PC-3 (cell line): Measurements from ENCODE around the gene CDH11.

ENCODE experiments used
- EZH2phosphoT487 ChIP-seq: fragments of 300-600 bp; sonication (generic); IDR thresholded peaks from 2 replicates; pipeline ENCODE4 v1.6.1; 2018; ENCODE audit warnings: mild to moderate bottlenecking, antibody characterized with exemption, low read length, borderline replicate concordance
- TF ChIP-seq, protein P1 (sequence below): fragments of 300-600 bp; sonication (generic); conservative IDR thresholded peaks from 2 replicates; pipeline ENCODE4 v1.5.1; 2017; ENCODE audit warnings: antibody characterized with exemption, low read depth, mild to moderate bottlenecking, low read length

DNA sequence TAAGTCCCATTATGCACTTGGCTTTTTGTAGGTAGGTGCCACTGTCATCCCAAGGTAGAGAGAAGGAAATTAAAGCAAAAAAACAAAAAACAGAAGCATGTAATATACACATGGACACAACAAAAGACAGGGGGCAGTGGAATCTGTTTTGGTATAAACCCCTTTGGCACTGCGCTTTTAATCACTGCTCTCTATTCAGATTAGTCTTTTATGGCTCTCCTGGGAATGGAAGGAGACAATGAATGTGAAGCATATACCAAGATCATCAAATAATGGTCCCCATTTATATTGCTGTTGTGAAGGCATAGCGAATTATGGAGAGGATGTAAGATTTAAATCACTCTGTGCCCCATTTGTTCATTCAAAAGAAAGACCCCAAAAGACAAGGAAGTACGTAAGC lies 17.4 kb downstream of the CDH11 start:
- TF ChIP-seq, protein P1, sequence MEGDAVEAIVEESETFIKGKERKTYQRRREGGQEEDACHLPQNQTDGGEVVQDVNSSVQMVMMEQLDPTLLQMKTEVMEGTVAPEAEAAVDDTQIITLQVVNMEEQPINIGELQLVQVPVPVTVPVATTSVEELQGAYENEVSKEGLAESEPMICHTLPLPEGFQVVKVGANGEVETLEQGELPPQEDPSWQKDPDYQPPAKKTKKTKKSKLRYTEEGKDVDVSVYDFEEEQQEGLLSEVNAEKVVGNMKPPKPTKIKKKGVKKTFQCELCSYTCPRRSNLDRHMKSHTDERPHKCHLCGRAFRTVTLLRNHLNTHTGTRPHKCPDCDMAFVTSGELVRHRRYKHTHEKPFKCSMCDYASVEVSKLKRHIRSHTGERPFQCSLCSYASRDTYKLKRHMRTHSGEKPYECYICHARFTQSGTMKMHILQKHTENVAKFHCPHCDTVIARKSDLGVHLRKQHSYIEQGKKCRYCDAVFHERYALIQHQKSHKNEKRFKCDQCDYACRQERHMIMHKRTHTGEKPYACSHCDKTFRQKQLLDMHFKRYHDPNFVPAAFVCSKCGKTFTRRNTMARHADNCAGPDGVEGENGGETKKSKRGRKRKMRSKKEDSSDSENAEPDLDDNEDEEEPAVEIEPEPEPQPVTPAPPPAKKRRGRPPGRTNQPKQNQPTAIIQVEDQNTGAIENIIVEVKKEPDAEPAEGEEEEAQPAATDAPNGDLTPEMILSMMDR: no peak
- TF ChIP-seq EZH2phosphoT487: no peak
